GM12874 (cell line): ENCODE results near the gene CISTR.

Experiments used
- CTCF ChIP-seq: IDR thresholded peaks from 2 replicates; pipeline ENCODE4 v1.5.1; 2011; ENCODE audit warnings: low read depth, mild to moderate bottlenecking, control low read depth, low read length, moderate library complexity; ENCODE audit not compliant: insufficient read depth

CISTR gene

GRCh38 chr12:53761306-53761705 lies 9.5 kb upstream of the CISTR start:
- TF ChIP-seq CTCF: no peak

- TF ChIP-seq CTCF: no peak
Measured at GRCh38 chr12:53759261-53759660, 7.5 kb upstream of the CISTR start.

- TF ChIP-seq CTCF: no peak
Measured at GRCh38 chr12:53758730-53759103, 6.9 kb upstream of the CISTR start.

GRCh38 chr12:53758081-53758729 lies 6.4 kb upstream of the CISTR start:
- no peak for TF ChIP-seq CTCF

- peak; percentile 99 for TF ChIP-seq CTCF
Measured at GRCh38 chr12:53757101-53757770, 5.5 kb upstream of the CISTR start.

GRCh38 chr12:53756300-53757100 lies 4.7 kb upstream of the CISTR start:
- TF ChIP-seq CTCF: no peak

- no peak for TF ChIP-seq CTCF
Measured at GRCh38 chr12:53755893-53756292, 4.1 kb upstream of the CISTR start.
